DMS 273 treated with DMSO at 0.1 percent for 48 hours (cell line): ENCODE results near the gene C2orf81.
A peak's percentile ranks its signal among the peaks of the same experiment; 100 is the strongest.
"Not testable (repeated sequence)": the region's sequence is repeated elsewhere in the genome, so short reads cannot be mapped to it uniquely, and the experiment has no call there.

ENCODE experiments used
- DNase-seq: peaks from one replicate; lab custom pipeline; 2025; lab: John Stamatoyannopoulos, UW

C2orf81 gene

DNA sequence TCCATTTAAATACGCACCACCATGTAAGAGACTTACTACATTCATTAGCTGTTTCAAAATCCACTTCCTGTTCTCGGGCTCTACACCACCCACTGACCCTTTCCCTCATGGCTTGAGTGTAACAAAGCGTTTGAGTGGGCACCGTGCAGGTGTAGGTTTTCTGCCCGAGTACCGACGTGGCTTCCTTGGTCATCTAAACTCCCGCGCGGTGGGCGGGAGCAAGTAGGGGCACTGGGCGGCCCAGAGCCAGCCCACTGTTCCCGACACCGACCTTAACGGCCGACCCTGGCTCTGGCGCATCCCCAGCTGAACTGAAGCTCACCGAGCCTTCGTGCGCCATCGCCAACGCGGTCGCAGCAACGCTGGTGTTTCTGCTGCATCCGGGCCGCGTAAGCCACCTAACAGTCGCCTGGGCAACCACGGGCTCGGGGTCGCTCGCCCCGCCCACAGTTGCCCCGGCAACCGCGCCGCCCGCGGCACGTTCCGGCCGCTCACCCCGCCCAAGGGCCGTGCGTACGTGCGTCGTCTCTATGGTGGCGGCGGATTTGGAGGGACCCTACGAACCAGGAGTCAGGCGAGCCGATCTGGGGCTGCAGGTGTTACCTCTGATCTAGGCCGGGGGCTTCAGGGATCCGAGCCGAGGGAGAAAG is at the start of gene C2orf81, which contains the start of gene WDR54:
TSS of gene C2orf81 (minus strand) at position 399 of the 650 bp plus-strand sequence. CDS start at position 340, 59 bp downstream.
TSS of gene WDR54 (plus strand) at position 510 of the 650 bp plus-strand sequence. CDS start 424 bp downstream, outside the sequence.
- peak; percentile 74 for DNase-seq

- DNase-seq, result not testable (repeated sequence)
Measured at GRCh38 chr2:74470742-74471141, 49.3 kb upstream of the C2orf81 start.

- no peak for DNase-seq
Measured at GRCh38 chr2:74464406-74464805, 43.0 kb upstream of the C2orf81 start.

GRCh38 chr2:74462786-74463105 is 41.3 kb upstream of the C2orf81 start:
- no peak for DNase-seq

GRCh38 chr2:74462054-74462785 is 40.8 kb upstream of the C2orf81 start:
- DNase-seq, result no peak

DNA sequence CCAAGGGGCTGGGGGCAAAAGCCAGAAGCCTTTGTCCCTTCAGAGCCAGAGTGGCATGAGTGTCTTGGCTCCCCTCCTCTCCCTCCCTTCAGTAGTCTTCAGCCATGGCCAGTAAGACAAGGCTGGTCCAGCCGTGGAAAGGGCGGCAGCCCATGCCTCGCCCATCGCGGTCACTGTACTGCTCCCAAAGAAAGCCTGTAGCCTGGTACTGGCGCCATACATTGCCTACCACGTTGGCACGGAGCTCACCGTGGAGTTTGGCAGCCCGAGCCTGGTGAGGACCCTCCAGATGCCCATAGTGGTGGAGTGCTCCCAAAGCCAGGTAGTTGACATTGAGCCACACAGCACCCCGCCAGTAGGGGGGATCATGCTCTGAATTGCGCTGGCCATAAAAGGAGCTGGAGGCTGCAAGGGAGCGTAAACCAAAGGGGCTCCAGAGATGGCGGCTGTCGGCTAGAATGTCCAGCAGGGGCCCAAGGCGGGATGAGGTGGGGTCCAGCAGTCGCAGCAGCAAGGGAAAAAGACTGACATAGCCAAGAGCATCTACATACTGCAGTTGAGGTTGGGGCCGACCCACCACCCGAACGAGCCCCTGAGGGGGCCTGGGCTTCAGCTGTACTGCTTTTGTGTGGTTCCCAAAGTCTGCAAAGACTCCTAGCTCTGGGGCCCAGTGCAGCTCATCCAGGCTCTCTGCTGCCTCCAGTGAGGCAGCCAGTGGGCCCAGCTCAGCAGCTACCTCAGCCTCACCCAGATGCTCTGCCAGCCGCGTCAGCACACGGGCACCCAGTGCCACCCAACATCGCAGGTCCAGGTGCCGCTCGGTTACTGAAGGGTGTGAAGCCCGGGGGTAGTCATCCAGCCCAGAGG is 40.0 kb upstream of the C2orf81 start:
- DNase-seq, result no peak

GRCh38 chr2:74460187-74460586 is 38.8 kb upstream of the C2orf81 start:
- DNase-seq, result not testable (repeated sequence)

DNA sequence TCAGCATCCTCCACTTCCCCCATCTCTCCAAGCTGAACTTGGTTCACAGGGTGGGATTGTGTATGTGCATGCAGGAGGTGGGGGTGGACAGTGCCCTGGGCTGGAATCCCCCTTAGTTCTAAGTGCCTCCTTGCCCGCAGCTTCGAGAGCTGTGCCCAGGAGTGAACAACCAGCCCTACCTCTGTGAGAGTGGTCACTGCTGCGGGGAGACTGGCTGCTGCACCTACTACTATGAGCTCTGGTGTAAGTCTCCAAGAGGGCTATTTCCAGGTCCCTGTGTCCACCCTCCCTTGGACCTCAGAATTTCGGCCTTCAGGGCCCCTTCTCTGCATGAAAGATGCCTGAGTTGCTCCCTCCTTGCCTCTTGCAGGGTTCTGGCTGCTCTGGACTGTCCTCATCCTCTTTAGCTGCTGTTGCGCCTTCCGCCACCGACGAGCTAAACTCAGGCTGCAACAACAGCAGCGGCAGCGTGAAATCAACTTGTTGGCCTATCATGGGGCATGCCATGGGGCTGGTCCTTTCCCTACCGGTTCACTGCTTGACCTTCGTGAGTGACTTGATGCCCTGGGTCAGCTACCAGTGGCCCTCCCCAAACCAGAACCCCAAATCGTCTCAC is 38.2 kb upstream of the C2orf81 start:
- not testable (repeated sequence) for DNase-seq

DNA sequence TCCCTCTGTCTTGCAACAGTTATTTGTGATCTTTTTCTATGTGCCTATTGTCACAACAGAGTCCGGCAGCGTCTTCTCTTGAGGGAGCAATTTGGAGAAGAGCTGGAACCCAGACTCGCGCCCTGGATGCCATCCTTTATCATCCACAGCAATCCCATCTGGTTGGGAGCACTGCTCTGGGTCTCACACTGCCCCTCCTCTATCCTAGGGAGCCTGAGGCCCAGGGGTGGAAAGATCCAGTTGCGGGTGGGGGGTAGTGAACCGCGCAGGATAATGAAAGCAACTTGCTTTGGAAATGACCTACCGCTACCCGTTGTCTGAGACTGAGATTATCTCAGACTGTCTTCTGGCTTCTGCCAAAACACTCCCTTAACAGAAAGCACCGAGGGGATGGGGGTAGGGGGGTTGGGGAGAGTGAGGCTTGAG is 37.5 kb upstream of the C2orf81 start:
- DNase-seq, result no peak

DNA sequence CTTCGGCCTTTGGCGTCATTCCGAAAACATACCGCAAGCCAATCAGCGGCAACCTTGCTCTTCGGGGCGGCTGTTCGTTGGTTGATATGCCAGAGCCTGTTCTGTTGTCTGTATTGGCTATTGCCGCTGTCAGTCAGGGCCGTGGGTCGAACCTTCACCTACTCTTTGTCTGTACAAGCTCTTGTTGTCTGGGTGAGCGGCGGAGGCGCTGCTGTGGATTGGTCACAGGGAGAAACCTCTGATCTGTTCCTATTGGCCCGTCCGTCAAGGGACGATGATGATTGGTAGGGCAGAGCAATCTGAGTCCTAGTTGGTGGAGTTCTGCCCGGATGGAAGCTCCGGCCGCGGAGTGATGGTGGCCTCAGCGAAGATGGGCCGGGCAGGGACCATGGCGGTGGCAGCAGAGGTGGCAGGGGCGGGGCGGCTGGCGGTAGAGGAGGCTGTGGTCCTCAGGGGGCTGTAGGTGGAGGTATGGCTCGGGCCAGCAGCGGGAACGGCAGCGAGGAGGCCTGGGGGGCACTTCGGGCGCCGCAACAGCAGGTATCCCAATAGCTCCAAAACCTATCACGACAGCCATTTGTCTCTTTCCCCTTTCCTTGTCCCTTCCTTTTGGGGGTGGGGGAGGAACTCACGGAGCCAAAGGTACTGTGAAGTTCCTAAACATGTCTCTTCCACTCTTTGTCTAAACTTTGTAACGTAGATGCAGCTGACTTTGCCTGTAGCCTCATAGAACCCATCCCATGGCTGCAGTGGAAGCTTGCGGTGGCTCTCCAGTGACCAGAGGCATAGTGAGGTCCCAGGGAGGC is 36.9 kb upstream of the C2orf81 start, which contains the start of gene WBP1:
TSS of gene WBP1 (plus strand) at position 307 of the 806 bp plus-strand sequence. CDS start at position 472, 165 bp downstream.
- DNase-seq, result peak; percentile 100

DNA sequence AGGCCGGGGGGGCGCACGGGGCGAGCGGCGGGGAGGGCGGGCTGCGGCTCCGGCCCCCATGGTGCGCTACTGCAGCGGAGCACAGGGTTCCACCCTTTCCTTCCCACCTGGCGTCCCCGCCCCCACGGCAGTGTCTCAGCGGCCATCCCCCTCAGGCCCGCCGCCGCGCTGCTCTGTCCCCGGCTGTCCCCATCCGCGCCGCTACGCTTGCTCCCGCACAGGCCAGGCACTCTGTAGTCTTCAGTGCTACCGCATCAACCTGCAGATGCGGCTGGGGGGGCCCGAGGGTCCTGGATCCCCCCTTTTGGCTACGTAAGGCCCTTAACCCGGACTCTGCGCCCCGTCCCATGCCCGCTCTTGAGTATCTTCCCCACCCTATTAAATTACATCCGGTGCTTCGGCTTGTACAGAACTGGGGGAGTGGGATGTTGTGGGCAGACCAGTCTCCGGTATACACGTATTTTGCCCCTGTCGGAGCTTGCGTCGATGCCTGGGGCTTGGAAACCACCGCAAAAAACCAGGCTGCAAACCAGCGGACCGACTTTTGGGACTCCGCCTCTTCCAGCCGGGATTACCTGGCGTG is 36.2 kb upstream of the C2orf81 start:
- DNase-seq, result no peak

GRCh38 chr2:74457129-74457548 is 35.7 kb upstream of the C2orf81 start:
- peak; percentile 34 for DNase-seq

DNA sequence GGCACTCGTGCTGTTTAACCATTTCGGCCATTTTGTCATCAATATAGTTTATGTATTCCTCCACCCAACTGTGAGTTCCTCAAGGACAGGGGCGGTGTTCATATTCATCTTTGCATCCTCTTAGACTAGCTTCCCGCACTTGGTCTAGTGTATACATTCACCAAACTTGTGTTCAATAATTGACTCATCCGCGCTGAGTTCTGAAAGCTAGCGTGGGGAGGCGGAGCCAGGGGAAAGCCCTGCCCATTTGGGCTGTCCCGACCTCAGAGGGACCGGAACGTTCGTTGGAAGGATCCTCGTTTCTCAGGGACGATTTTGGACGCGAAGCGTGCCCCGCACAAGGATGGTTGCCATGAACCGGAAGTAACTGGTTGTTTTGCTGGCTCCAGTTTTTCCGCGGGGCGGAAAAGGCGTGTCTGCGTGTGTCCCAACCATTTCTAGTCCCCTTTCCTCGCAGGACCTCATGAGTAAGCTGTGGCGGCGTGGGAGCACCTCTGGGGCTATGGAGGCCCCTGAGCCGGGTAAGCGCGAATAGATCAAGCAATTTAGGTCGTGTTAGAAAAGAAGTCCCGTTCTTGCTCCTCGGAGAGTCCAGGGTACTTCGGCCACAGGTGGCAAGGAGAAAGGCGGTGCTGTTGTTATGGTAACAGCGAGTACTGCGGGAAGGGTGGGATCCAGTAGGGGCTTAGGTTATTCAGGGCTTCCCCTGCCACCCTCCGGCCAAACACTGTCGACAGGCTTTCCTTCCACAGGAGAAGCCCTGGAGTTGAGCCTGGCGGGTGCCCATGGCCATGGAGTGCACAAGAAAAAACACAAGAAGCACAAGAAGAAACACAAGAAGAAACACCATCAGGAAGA is 33.5 kb upstream of the C2orf81 start, which contains the start of gene INO80B:
TSS of gene INO80B (plus strand) at position 434 of the 858 bp plus-strand sequence. CDS start at position 464, 30 bp downstream.
- peak; percentile 92 for DNase-seq

- no peak for DNase-seq
Measured at GRCh38 chr2:74450570-74451190, 29.3 kb upstream of the C2orf81 start.

DNA sequence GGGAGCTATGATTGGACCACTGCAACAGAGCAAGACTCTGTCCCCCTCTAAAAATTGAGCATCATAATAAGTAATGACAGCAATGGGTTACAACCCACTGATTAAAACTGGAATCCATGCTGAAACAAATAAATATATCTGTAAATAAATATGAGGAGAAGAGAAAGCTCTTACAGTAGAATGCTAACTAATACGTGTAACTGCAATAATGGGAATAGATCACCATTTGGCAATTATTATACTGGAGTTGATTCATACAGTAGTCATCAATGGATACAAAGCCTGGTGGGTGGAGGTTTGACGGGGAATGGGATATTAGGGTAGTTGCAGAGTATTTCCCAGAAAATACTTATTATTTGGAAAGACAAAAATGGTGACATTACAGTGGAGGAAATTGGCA is 27.4 kb upstream of the C2orf81 start:
- DNase-seq, result no peak

DNA sequence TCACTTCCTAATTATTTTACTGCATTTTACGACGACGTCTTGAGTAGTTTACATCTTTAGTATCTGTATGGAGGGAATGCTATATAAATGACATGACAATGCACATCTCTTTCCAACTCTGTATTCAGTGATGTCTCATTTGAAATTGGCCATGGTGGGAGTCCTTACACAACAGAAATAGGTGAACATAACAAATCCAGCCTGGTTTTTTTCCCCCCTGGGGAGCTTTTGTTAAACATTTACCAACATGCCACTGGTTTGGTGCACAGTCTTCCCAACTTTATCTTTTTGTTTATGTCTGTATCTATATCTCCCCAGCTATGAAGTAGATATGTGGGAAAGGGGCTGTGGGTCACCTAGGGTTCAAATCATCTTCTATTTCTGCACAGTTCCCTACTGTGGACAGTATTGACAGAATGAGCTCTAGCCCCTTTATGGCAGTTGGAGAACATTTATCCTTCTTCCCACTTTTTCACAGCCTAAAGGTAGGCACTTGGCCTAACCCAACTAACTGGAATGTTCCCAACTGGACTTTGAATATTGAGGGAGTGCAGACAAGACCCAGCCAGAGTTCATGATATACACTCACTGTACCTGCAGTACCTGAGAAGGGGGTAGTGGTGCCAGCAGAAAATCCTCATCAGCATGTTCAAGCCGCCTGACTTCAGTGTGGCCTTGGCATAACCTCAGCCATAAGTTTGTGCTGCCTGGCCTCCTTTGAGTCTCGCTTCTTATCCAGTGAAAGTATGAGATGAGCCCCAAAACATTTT is 26.0 kb upstream of the C2orf81 start:
- DNase-seq, result no peak

DNA sequence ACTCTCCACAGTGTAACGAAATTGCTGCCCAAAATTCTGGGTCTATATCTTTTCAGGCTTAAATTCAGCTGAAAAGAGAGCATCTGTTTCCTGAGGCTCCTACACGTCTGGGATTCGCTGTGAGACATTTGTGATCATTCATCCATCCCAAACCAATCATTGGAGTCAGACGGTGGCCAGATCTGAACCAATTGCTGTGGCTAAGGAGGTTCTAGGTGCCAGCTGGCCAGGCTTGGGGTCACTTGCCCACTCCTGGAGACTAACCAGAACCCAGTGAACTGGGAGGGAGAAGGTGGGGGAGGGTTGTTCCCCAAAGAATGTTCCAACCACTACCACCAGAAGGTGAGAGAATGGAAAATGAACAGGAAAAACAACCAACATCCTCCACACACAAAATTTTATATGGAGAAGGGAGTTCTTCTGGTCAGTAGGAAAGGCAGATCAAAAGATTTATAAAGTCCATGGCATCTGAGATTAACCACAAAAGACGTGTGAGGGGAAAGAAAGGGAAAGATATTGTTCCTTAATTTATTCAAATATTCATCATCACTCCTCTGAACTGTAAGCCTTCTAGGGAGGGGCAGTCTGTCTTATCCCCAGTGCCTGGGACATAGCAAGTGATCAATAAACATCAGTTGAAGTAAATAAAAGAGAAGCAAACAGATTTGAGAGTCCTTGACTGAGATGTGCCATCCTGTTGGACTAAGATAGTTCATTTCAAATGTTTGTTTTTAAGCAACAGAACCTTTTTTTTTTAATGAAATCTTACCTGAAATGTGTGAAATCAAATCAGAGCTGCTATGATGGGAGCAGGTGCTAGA is 23.3 kb upstream of the C2orf81 start:
- no peak for DNase-seq
